Measurements from ENCODE around the gene USP3. TPM values are rescaled to one million over a fixed set of nuclear protein-coding genes. Genes with fewer than 3 reads are reported as not detected.

Gene USP3
- total RNA-seq, 1 donor from 2014 or later = 62.5 TPM

DNA sequence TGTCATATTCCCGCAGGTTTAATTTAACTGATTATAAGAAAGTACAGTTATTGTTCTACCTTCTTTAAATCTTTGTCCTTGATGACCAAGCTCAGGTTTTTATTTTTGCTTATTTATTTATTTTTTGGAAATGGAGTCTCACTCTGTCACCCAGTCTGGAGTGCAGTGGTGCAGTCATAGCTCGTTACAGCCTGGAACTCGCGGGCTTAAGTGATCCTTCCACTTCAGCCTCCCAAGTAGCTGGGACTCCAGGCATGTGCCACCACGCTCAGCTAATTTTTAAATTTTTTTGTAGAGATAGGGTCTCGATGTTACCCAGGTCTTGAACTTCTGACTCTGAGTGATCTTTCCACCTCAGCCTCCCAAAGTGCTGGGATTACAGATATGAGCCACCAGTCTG is 8.9 kb downstream of the USP3 start:
- TF ChIP-seq, protein P1, sequence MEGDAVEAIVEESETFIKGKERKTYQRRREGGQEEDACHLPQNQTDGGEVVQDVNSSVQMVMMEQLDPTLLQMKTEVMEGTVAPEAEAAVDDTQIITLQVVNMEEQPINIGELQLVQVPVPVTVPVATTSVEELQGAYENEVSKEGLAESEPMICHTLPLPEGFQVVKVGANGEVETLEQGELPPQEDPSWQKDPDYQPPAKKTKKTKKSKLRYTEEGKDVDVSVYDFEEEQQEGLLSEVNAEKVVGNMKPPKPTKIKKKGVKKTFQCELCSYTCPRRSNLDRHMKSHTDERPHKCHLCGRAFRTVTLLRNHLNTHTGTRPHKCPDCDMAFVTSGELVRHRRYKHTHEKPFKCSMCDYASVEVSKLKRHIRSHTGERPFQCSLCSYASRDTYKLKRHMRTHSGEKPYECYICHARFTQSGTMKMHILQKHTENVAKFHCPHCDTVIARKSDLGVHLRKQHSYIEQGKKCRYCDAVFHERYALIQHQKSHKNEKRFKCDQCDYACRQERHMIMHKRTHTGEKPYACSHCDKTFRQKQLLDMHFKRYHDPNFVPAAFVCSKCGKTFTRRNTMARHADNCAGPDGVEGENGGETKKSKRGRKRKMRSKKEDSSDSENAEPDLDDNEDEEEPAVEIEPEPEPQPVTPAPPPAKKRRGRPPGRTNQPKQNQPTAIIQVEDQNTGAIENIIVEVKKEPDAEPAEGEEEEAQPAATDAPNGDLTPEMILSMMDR (IDR thresholded peaks at IDR 0.05) = no peak
- Histone ChIP-seq H3K4me3 (no peak overlapping the region), H3K9me3 (no peaks in the 10 kb centered on the region), H3K4me1 (peaks cover 78% of the 10 kb centered on the region), H3K27ac (no peak overlapping the region), H3K27me3 (no peaks in the 10 kb centered on the region), H3K36me3 (no peaks in the 10 kb centered on the region)
- DNase-seq = no peak
- intact Hi-C loops (cut with DNase I) = no loop called here
- no peak for ATAC-seq

DNA sequence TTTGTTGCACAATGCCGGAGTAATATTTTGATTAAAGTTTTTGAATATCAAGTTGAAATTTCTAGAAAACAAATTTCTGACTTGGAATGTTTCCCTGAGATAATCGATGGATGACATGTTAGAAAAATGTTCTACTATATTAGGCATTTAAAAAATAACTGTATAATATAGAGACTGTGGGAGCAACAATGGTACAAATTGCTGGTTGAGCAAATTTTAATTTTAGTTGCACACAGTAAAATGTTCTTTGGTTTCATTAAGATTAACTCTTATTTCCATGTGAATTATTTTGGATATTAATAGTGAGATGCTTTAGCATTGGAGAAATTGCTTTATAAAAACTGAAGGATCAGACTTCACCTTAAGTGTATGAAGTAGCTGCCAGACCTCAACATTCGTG is 9.3 kb downstream of the USP3 start:
- TF ChIP-seq, protein P1 (IDR thresholded peaks at IDR 0.05) = no peak
- intact Hi-C loops (cut with DNase I) = no loop called here
- Histone ChIP-seq H3K27me3 (no peaks in the 10 kb centered on the region), H3K9me3 (no peaks in the 10 kb centered on the region), H3K27ac (no peak overlapping the region), H3K4me3 (no peak overlapping the region), H3K36me3 (no peaks in the 10 kb centered on the region), H3K4me1 (peaks cover 75% of the 10 kb centered on the region)
- DNase-seq = no peak
- ATAC-seq = no peak

DNA sequence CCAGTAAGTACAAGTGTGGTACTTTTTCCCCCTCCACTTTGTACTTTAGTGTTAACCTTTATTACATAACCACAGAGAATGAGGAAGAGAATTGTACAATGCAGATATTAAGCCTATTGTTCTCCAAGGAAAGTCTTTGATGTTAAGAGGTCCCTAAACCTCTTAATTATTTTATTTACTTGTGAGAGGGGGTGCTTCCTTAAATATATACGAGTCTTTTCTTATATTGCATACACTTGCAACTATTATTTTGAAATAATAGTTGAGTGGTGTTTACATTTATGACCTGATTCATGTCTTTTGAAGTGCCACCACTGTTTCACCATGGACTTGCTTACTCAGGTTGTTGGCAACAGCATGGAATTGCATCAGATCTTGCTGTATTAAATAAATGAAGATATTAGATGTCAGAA is 10.1 kb downstream of the USP3 start:
- Histone ChIP-seq H3K27me3 (no peaks in the 10 kb centered on the region), H3K4me3 (no peak overlapping the region), H3K36me3 (no peaks in the 10 kb centered on the region), H3K4me1 (peaks cover 70% of the 10 kb centered on the region), H3K9me3 (no peaks in the 10 kb centered on the region), H3K27ac (peak overlapping the region; percentile 34)
- TF ChIP-seq, protein P1 (IDR thresholded peaks at IDR 0.05) = no peak
- intact Hi-C loops (cut with DNase I) = no loop called here
- ATAC-seq (peak; percentile 45), DNase-seq (no peak)

DNA sequence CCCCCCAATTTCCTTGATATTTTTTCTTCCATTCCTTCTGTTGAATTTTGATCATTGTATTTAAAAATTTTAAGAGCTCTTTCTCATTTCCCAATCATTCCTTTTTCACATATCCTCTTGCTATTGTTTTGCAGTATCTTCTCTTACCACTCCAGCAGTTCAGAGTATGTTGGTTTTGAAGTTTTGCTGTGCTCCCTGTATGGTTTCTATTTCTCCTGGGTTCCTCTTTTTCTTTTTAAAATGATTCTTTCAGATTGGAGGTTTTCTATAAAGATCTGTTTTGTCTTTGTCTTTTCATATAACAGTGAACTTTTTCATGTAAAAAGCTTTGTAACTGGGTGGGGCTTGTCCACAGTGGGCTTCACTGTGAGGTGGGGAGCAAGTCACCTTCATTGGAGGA is 12.8 kb downstream of the USP3 start:
- no peak for ATAC-seq
- Histone ChIP-seq H3K36me3 (no peaks in the 10 kb centered on the region), H3K9me3 (no peaks in the 10 kb centered on the region), H3K4me3 (no peak overlapping the region), H3K27ac (no peak overlapping the region), H3K4me1 (peaks cover 74% of the 10 kb centered on the region), H3K27me3 (no peaks in the 10 kb centered on the region)
- no peak for DNase-seq
- intact Hi-C loops (cut with DNase I) = no loop called here
- TF ChIP-seq, protein P1 (IDR thresholded peaks at IDR 0.05) = no peak

DNA sequence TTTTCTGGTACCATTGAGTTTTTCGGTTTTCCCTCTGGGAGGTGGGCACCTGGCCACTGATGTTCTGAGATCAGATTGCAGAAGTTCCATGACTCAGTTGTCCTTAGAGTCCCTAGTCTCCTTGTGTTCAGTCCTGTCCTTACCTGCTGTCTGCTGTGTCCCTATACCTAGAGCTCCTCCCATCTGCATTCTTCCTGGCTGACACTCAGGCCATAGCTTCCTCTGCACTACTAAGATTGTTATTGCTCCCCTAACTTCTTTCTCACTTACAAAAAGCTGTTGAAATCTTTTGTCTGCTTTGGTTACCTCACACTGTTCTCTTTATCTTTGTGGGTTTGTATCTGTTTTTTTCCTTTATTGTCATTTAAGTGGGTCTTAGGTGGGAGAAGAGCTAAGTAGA is 13.2 kb downstream of the USP3 start:
- peaks cover 71% of the 10 kb centered on the region for H3K4me1 ChIP-seq
- H3K27me3 ChIP-seq = no peaks in the 10 kb centered on the region
- ATAC-seq (peak; percentile 61), DNase-seq (no peak)
- intact Hi-C loops (cut with DNase I) = no loop called here
- H3K9me3 ChIP-seq = no peaks in the 10 kb centered on the region
- H3K36me3 ChIP-seq = no peaks in the 10 kb centered on the region
- no peak overlapping the region for H3K4me3 ChIP-seq
- no peak overlapping the region for H3K27ac ChIP-seq
- TF ChIP-seq, protein P1 (IDR thresholded peaks at IDR 0.05) = no peak

DNA sequence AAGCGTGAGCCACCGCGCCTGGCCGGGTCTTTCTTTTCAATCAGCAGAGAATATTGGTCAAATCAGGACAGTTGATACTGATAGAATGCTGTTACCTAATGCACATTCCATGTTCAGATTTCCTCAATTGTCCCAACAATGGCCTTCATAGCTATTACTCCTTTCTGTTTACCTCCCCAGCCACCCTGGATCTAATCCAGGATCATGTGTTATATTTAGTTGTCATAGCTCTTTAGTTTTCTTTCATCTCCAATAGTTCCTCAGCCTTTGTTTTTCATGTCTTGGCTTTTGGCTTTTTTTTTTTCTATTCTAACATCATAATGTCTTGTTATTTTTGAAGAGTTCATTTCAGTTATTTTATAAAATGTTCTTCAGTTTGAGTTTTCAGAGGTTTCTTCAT is 14.6 kb downstream of the USP3 start:
- Histone ChIP-seq H3K36me3 (no peaks in the 10 kb centered on the region), H3K4me3 (no peak overlapping the region), H3K9me3 (no peaks in the 10 kb centered on the region), H3K27me3 (no peaks in the 10 kb centered on the region), H3K27ac (no peak overlapping the region), H3K4me1 (peaks cover 72% of the 10 kb centered on the region)
- intact Hi-C loops (cut with DNase I) = no loop called here
- TF ChIP-seq, protein P1 (IDR thresholded peaks at IDR 0.05) = no peak
- ATAC-seq (no peak), DNase-seq (no peak)

All from upper lobe of right lung (tissue), 1 donor.